OCI-LY7 (cell line): ENCODE results near the gene OMG. TPM values are rescaled to one million over a fixed set of nuclear protein-coding genes. Genes with fewer than 3 reads are reported as not detected.

Source experiments
- BruUV-seq: library from RNA; stranded (reverse); fragments of 400-500 nt; replicated peaks from 2 replicates; lab custom pipeline; 2021; lab: Mats Ljungman, UMichigan
- CTCF ChIA-PET: fragments of 300-600 bp; sonication (Branson Sonifier 250); formaldehyde crosslinking; loops from one replicate; lab custom pipeline; 2022; ENCODE audit warnings: antibody characterized with exemption; ENCODE audit not compliant: unreplicated experiment; lab: Charles Lee
- POLR2A ChIA-PET: fragments of 300-600 bp; sonication (Branson Sonifier 250); formaldehyde crosslinking; loops from one replicate; lab custom pipeline; 2022; ENCODE audit warnings: antibody characterized with exemption; lab: Charles Lee
- DNase-seq: peaks from one replicate; pipeline ENCODE4 v3.0.0-alpha.2; 2015; ENCODE audit warnings: low spot score
- H2AFZ ChIP-seq: fragments of 200-600 bp; sonication (generic), shearing (Covaris generic); 2 replicates; pipeline ENCODE4 v1.6.1; 2014; ENCODE audit warnings: mild to moderate bottlenecking, antibody characterized with exemption, low read length, moderate library complexity
- H3K27ac ChIP-seq: fragments of 200-600 bp; sonication (generic); 2 replicates; pipeline ENCODE4 v1.5.1; 2014; ENCODE audit warnings: mixed run types, low read depth, mild to moderate bottlenecking, moderate library complexity, low read length, inconsistent platforms; ENCODE audit not compliant: poor library complexity, severe bottlenecking
- H3K36me3 ChIP-seq: fragments of 200-600 bp; sonication (generic); 2 replicates; pipeline ENCODE4 v1.6.1; 2014; ENCODE audit warnings: mild to moderate bottlenecking, antibody characterized with exemption, low read length, moderate library complexity, mixed read lengths; ENCODE audit not compliant: insufficient read depth
- H3K4me1 ChIP-seq: fragments of 200-600 bp; sonication (generic); 2 replicates; pipeline ENCODE4 v1.5.1; 2014; ENCODE audit warnings: mild to moderate bottlenecking, low read length; ENCODE audit not compliant: insufficient read depth, poor library complexity, severe bottlenecking
- H3K4me2 ChIP-seq: fragments of 200-600 bp; sonication (generic); 2 replicates; pipeline ENCODE4 v1.6.1; 2014; ENCODE audit warnings: mild to moderate bottlenecking, low read length
- H3K4me3 ChIP-seq: fragments of 200-600 bp; sonication (generic); 2 replicates; pipeline ENCODE4 v1.5.1; 2014; ENCODE audit warnings: mild to moderate bottlenecking, low read depth, low read length; ENCODE audit not compliant: poor library complexity, severe bottlenecking
- H3K79me2 ChIP-seq: fragments of 200-600 bp; sonication (generic); 2 replicates; pipeline ENCODE4 v1.6.1; 2016; ENCODE audit warnings: low read depth, mild to moderate bottlenecking, low read length, moderate library complexity, mixed read lengths; ENCODE audit not compliant: insufficient read depth
- H3K9me2 ChIP-seq: fragments of 200-600 bp; sonication (generic); 2 replicates; pipeline ENCODE4 v1.6.1; 2016; ENCODE audit warnings: mild to moderate bottlenecking, low read length, mixed read lengths; ENCODE audit not compliant: insufficient read depth
- H3K9me3 ChIP-seq: fragments of 200-600 bp; sonication (generic); 2 replicates; pipeline ENCODE4 v1.6.1; 2014; ENCODE audit warnings: mild to moderate bottlenecking, mixed run types, low read length, mixed read lengths
- H4K20me1 ChIP-seq: fragments of 200-600 bp; sonication (generic); 2 replicates; pipeline ENCODE4 v1.6.1; 2014; ENCODE audit warnings: mild to moderate bottlenecking, antibody characterized with exemption, low read length, moderate library complexity, mixed read lengths; ENCODE audit not compliant: insufficient read depth
- EZH2phosphoT487 ChIP-seq: fragments of 200-600 bp; sonication (generic); IDR thresholded peaks from 2 replicates; pipeline ENCODE4 v1.6.1; 2018; ENCODE audit warnings: low read depth, borderline replicate concordance, mild to moderate bottlenecking, mixed run types, antibody characterized with exemption, low read length, moderate library complexity, mixed read lengths
- intact Hi-C: fragments of 100-400 bp; cut with micrococcal nuclease; formaldehyde crosslinking; loops from one replicate; pipeline ENCODE4 v1.10.0; 2022; ENCODE audit not compliant: unreplicated experiment
- total RNA-seq, 2 experiments: library from RNA; depleted of rRNA in 1 of 2; stranded (reverse); fragments of >200 nt in 1 of 2; shearing (Covaris generic) in 1 of 2; gene quantifications; 2 replicates each; pipeline ENCODE4 v1.2.3, GENCODE V29; 2014 to 2022
- TF ChIP-seq, protein P1 (sequence below): fragments of 200-600 bp; sonication (generic); conservative IDR thresholded peaks from 2 replicates; pipeline ENCODE4 v1.5.1; 2014; ENCODE audit warnings: mild to moderate bottlenecking, antibody characterized with exemption, low read length, moderate library complexity, mixed read lengths

OMG gene
- total RNA-seq, 2 experiments from 2014 or later = 0.32 to 1.4 TPM

- no peak for DNase-seq
- Histone ChIP-seq H2AFZ (no peak overlapping the region), H4K20me1 (no peaks in the 10 kb centered on the region), H3K9me3 (peaks cover 16% of the 10 kb centered on the region; the same call in 1 of the 2 replicates), H3K27ac (no peak overlapping the region), H3K4me3 (no peak overlapping the region), H3K79me2 (peaks cover 99% of the 10 kb centered on the region), H3K9me2 (no peaks in the 10 kb centered on the region), H3K4me2 (peak overlapping the region; percentile 93), H3K36me3 (peaks cover 66% of the 10 kb centered on the region), H3K4me1 (peaks cover 31% of the 10 kb centered on the region)
- ChIA-PET CTCF (no interaction called here), POLR2A (no interaction called here)
- no peak for TF ChIP-seq EZH2phosphoT487
- TF ChIP-seq, protein P1, sequence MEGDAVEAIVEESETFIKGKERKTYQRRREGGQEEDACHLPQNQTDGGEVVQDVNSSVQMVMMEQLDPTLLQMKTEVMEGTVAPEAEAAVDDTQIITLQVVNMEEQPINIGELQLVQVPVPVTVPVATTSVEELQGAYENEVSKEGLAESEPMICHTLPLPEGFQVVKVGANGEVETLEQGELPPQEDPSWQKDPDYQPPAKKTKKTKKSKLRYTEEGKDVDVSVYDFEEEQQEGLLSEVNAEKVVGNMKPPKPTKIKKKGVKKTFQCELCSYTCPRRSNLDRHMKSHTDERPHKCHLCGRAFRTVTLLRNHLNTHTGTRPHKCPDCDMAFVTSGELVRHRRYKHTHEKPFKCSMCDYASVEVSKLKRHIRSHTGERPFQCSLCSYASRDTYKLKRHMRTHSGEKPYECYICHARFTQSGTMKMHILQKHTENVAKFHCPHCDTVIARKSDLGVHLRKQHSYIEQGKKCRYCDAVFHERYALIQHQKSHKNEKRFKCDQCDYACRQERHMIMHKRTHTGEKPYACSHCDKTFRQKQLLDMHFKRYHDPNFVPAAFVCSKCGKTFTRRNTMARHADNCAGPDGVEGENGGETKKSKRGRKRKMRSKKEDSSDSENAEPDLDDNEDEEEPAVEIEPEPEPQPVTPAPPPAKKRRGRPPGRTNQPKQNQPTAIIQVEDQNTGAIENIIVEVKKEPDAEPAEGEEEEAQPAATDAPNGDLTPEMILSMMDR = no peak
- intact Hi-C loops = no loop called here
- no TSS peak for BruUV-seq
Observed at GRCh38 chr17:31307640-31308039, 10.6 kb upstream of the OMG start.

DNA sequence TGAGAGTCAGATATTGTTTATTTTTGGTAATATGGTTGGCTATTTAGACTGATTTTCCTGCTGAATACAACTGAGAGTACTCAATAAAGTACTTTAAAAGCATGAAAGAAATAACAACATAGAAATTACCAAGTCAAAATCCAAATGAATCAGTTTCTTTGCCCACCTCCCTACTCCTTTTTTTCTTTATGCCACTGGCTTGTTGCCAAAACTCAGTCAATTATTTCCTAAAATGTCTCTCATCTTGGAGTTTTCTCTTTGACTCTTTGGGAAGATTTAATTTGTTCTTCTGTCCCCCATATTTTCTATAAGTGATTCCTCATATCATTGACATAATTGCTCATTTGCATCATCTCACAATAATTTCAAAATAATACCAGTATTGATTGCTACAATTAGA is 2.6 kb upstream of the OMG start:
- H3K36me3 ChIP-seq = peaks cover 36% of the 10 kb centered on the region
- CTCF ChIA-PET = no interaction called here
- no peak for DNase-seq
- H3K4me2 ChIP-seq = no peak overlapping the region
- no TSS peak for BruUV-seq
- H3K9me3 ChIP-seq = peaks cover 8% of the 10 kb centered on the region; the same call in 1 of the 2 replicates
- no peaks in the 10 kb centered on the region for H4K20me1 ChIP-seq
- no peaks in the 10 kb centered on the region for H3K9me2 ChIP-seq
- no peak overlapping the region for H3K4me3 ChIP-seq
- no peaks in the 10 kb centered on the region for H3K4me1 ChIP-seq
- TF ChIP-seq, protein P1 = no peak
- no peak for TF ChIP-seq EZH2phosphoT487
- no peak overlapping the region for H2AFZ ChIP-seq
- POLR2A ChIA-PET = interaction anchor here (0.5 kb wide), 1 partner anchor 106 kb away, joined by 3 read pairs; no protein-coding TSS in a partner anchor
- intact Hi-C loops = no loop called here
- H3K79me2 ChIP-seq = peaks cover 19% of the 10 kb centered on the region; the same call in 1 of the 2 replicates
- H3K27ac ChIP-seq = no peak overlapping the region

DNA sequence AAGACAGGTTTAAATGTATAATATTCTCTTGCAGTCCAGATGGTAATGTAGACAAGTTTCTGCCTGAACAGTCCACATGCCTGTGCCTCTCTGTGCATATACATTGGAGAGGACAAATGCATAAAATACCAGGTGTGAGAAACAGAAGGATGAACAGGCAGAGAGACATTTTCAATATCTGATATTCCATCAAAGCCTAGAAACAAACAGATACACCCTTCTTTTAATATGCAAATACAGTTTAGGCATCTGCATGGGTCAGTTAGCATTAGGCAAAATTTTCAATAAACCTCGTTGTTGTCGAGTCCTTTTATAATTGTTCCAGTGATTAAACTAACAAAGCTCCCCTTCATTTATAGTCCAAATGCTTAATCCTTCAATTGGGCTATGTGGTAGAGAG is 897 bp downstream of the OMG start:
- ChIA-PET POLR2A (no interaction called here), CTCF (no interaction called here)
- H3K4me3 ChIP-seq = no peak overlapping the region
- no peaks in the 10 kb centered on the region for H4K20me1 ChIP-seq
- no peaks in the 10 kb centered on the region for H3K4me1 ChIP-seq
- H3K9me2 ChIP-seq = no peaks in the 10 kb centered on the region
- no TSS peak for BruUV-seq
- peaks cover 2% of the 10 kb centered on the region; the same call in 1 of the 2 replicates for H3K36me3 ChIP-seq
- no peak overlapping the region for H2AFZ ChIP-seq
- intact Hi-C loops = no loop called here
- no peak for DNase-seq
- no peaks in the 10 kb centered on the region for H3K79me2 ChIP-seq
- H3K27ac ChIP-seq = no peak overlapping the region
- no peak for TF ChIP-seq EZH2phosphoT487
- no peak overlapping the region for H3K4me2 ChIP-seq
- H3K9me3 ChIP-seq = no peaks in the 10 kb centered on the region
